Liver (tissue), 9 donors: ENCODE data around the gene SLC16A7. TPM values are rescaled to one million over a fixed set of nuclear protein-coding genes. Genes with fewer than 3 reads are reported as not detected.

Experiments used
- DNase-seq: peaks from one replicate; pipeline ENCODE4 v3.0.0-alpha.2; 2017; ENCODE audit warnings: low spot score
- H3K27ac ChIP-seq, 2 donors: one replicate each; pipeline ENCODE4 v1.7.0; 2013; ENCODE audit warnings: inconsistent platforms in 2 of 2, low read length in 2 of 2, control low read depth in 1 of 2, low read depth in 1 of 2, mild to moderate bottlenecking in 1 of 2
- H3K27me3 ChIP-seq, 4 donors: one replicate each; pipeline versions ENCODE4 v1.6.1 to v1.7.0; 2013; ENCODE audit warnings: low read length in 3 of 4, inconsistent platforms in 1 of 4, mild to moderate bottlenecking in 1 of 4, moderate library complexity in 1 of 4; ENCODE audit not compliant: control insufficient read depth in 4 of 4, insufficient read depth in 4 of 4
- H3K36me3 ChIP-seq, 4 donors: one replicate each; pipeline versions ENCODE4 v1.6.1 to v1.7.0; 2013; ENCODE audit warnings: low read length in 3 of 4, mild to moderate bottlenecking in 3 of 4, low read depth in 1 of 4, moderate library complexity in 1 of 4; ENCODE audit not compliant: control insufficient read depth in 4 of 4, insufficient read depth in 3 of 4
- H3K4me1 ChIP-seq, 4 donors: one replicate each; pipeline versions ENCODE4 v1.6.1 to v1.7.0; 2013; ENCODE audit warnings: low read length in 3 of 4, mild to moderate bottlenecking in 3 of 4, moderate library complexity in 1 of 4; ENCODE audit not compliant: control insufficient read depth in 4 of 4, insufficient read depth in 4 of 4
- H3K4me3 ChIP-seq, 3 donors: one replicate each; pipeline versions ENCODE4 v1.6.1 to v1.7.0; 2013; ENCODE audit warnings: low read length in 3 of 3, control low read depth in 1 of 3, low read depth in 1 of 3, mild to moderate bottlenecking in 1 of 3
- H3K9ac ChIP-seq, 2 donors: one replicate each; pipeline ENCODE4 v1.7.0; 2013; ENCODE audit warnings: low read length in 2 of 2, mild to moderate bottlenecking in 2 of 2, moderate library complexity in 2 of 2, control low read depth in 1 of 2, low read depth in 1 of 2
- H3K9me3 ChIP-seq, 4 donors: one replicate each; pipeline versions ENCODE4 v1.6.1 to v1.7.0; 2013; ENCODE audit warnings: low read length in 3 of 4; ENCODE audit not compliant: control insufficient read depth in 4 of 4
- ATF3 ChIP-seq: IDR thresholded peaks from 2 replicates; pipeline ENCODE4 v1.6.1; 2016; ENCODE audit warnings: antibody characterized with exemption
- CTCF ChIP-seq: fragments of 150-350 bp; IDR thresholded peaks from 2 replicates; pipeline ENCODE4 v1.5.1; 2017; ENCODE audit warnings: improper control_type of control experiment, low read depth, low read length; ENCODE audit not compliant: missing input control
- EGR1 ChIP-seq, 2 donors: IDR thresholded peaks; 2 replicates each; pipeline ENCODE4 v1.6.1; 2016 to 2018; ENCODE audit warnings: antibody characterized with exemption in 2 of 2, low read depth in 2 of 2
- FOXA1 ChIP-seq: IDR thresholded peaks from 2 replicates; pipeline ENCODE4 v1.6.1; 2016; ENCODE audit warnings: antibody characterized with exemption
- FOXA2 ChIP-seq: IDR thresholded peaks from 2 replicates; pipeline ENCODE4 v1.6.1; 2016; ENCODE audit warnings: antibody characterized with exemption
- GABPA ChIP-seq, 2 donors: IDR thresholded peaks in 1 of 2; conservative IDR thresholded peaks in 1 of 2; 2 replicates each; pipeline ENCODE4 v1.6.1; 2016; ENCODE audit warnings: antibody characterized with exemption in 2 of 2, mild to moderate bottlenecking in 1 of 2, moderate library complexity in 1 of 2
- HNF4A ChIP-seq, 2 donors: conservative IDR thresholded peaks; 2 replicates each; pipeline ENCODE4 v1.6.1; 2016; ENCODE audit warnings: antibody characterized with exemption in 2 of 2, mild to moderate bottlenecking in 2 of 2
- HNF4G ChIP-seq: IDR thresholded peaks from 2 replicates; pipeline ENCODE4 v1.6.1; 2016; ENCODE audit warnings: antibody characterized with exemption
- JUND ChIP-seq, 2 donors: IDR thresholded peaks; 2 replicates each; pipeline ENCODE4 v1.6.1; 2016; ENCODE audit warnings: antibody characterized with exemption in 2 of 2
- MAX ChIP-seq: IDR thresholded peaks from 2 replicates; pipeline ENCODE4 v1.6.1; 2016; ENCODE audit warnings: antibody characterized with exemption
- NR2F2 ChIP-seq: IDR thresholded peaks from 2 replicates; pipeline ENCODE4 v1.6.1; 2016; ENCODE audit warnings: antibody characterized with exemption
- RAD21 ChIP-seq, 2 donors: IDR thresholded peaks; 2 replicates each; pipeline ENCODE4 v1.6.1; 2016; ENCODE audit warnings: antibody characterized with exemption in 2 of 2, mild to moderate bottlenecking in 2 of 2
- REST ChIP-seq: IDR thresholded peaks from 2 replicates; pipeline ENCODE4 v1.6.1; 2016; ENCODE audit warnings: antibody characterized with exemption, mild to moderate bottlenecking
- RXRA ChIP-seq, 2 donors: IDR thresholded peaks; 2 replicates each; pipeline ENCODE4 v1.6.1; 2017 to 2018; ENCODE audit warnings: antibody characterized with exemption in 2 of 2, mild to moderate bottlenecking in 1 of 2
- TAF1 ChIP-seq: conservative IDR thresholded peaks from 2 replicates; pipeline ENCODE4 v1.6.1; 2016; ENCODE audit warnings: antibody characterized with exemption, mild to moderate bottlenecking
- YY1 ChIP-seq: IDR thresholded peaks from 2 replicates; pipeline ENCODE4 v1.6.1; 2016; ENCODE audit warnings: antibody characterized with exemption, mild to moderate bottlenecking
- ZBTB33 ChIP-seq: IDR thresholded peaks from 2 replicates; pipeline ENCODE4 v1.6.1; 2016; ENCODE audit warnings: antibody characterized with exemption
- WGBS: extraction: QIAGEN DNeasy Blood & Tissue Kit; methylation state at CpG from one replicate; pipeline ENCODE4 v1.1.7; 2013; 5-methylcytosine and 5-hydroxymethylcytosine counted together
- polyA plus RNA-seq, 2 donors: library from polyadenylated mRNA; stranded (reverse) in 1 of 2; unstranded in 1 of 2; fragments of 200-250 nt in 1 of 2; fragments of >200 nt in 1 of 2; fragmentation: Nextera tagmentation in 1 of 2; extraction: Ambion mirVana in 1 of 2; gene quantifications; one replicate each; pipeline versions ENCODE4 v1.2.1 to v1.2.3, GENCODE V29; 2013 to 2015
- total RNA-seq, 2 donors: library from RNA; depleted of rRNA; stranded (reverse); fragments of >200 nt; gene quantifications; one replicate each; pipeline ENCODE4 v1.2.3, GENCODE V29; 2014
- donor health status: healthy.
- donor health status: healthy.
- donor health status: healthy.
- donor health status: healthy.
- donor health status: healthy.

The SLC16A7 gene
- total and polyA plus RNA-seq, 4 donors = 3.0 to 24.0 (median 12.1) TPM

- Histone ChIP-seq H3K4me3 (no peak overlapping the region), H3K36me3 (no peaks in the 10 kb centered on the region), H3K9ac (no peak overlapping the region), H3K4me1 (no peaks in the 10 kb centered on the region), H3K9me3 (no peaks in the 10 kb centered on the region), H3K27me3 (no peaks in the 10 kb centered on the region), H3K27ac (no peak overlapping the region)
- WGBS = 89% methylated on average over 3 of the region's 3 CpGs
- TF ChIP-seq RAD21 (IDR thresholded peaks at IDR 0.05) (no peak), ATF3 (no peak), EGR1 (IDR thresholded peaks at IDR 0.05; ENCODE audit: low read depth in 2 of 2) (no peak), REST (no peak), JUND (IDR thresholded peaks at IDR 0.05) (no peak), MAX (no peak), HNF4A (conservative IDR thresholded peaks at IDR 0.05) (no peak), TAF1 (no peak), FOXA1 (no peak), RXRA (IDR thresholded peaks at IDR 0.05) (no peak), NR2F2 (no peak), HNF4G (no peak), CTCF (no peak), FOXA2 (no peak), GABPA (IDR thresholded peaks at IDR 0.05 in 1 of 2, conservative IDR thresholded peaks at IDR 0.05 in 1 of 2) (no peak), ZBTB33 (no peak)
- DNase-seq = no peak
Measured at GRCh38 chr12:59629890-59630289, 34.1 kb downstream of the SLC16A7 start.

GRCh38 chr12:59632408-59632807 lies 36.6 kb downstream of the SLC16A7 start:
- Histone ChIP-seq H3K4me3 (no peak overlapping the region), H3K4me1 (no peaks in the 10 kb centered on the region), H3K9me3 (no peaks in the 10 kb centered on the region), H3K27me3 (no peaks in the 10 kb centered on the region), H3K27ac (no peak overlapping the region), H3K36me3 (no peaks in the 10 kb centered on the region), H3K9ac (no peak overlapping the region)
- TF ChIP-seq RXRA (IDR thresholded peaks at IDR 0.05) (peak in 1 of 2 donors; percentile 59), YY1 (no peak)
- DNase-seq = no peak
- 53% methylated on average over 1 of the region's 1 CpG for WGBS
